Measurements from ENCODE around the gene DNAJC27. TPM values are rescaled to one million over a fixed set of nuclear protein-coding genes. Genes with fewer than 3 reads are reported as not detected.
"Not testable (repeated sequence)": the region's sequence is repeated elsewhere in the genome, so short reads cannot be mapped to it uniquely, and the experiment has no call there.

Gene DNAJC27
- total and polyA plus RNA-seq, 2 donors: 4.9 to 5.2 TPM

GRCh38 chr2:25000036-25000435 lies 28.3 kb upstream of the DNAJC27 start:
- Histone ChIP-seq H3K27ac (ENCODE audit: low read depth in 1 of 2, low read length in 1 of 2) (no peak overlapping the region), H3K9me3 (ENCODE audit: control insufficient read depth in 2 of 2, insufficient read depth in 1 of 2, low read length in 1 of 2) (no peaks in the 10 kb centered on the region), H3K36me3 (ENCODE audit: control insufficient read depth in 2 of 2, insufficient read depth in 2 of 2, low read length in 1 of 2) (no peaks in the 10 kb centered on the region), H3K27me3 (ENCODE audit: control insufficient read depth in 2 of 2, insufficient read depth in 1 of 2, low read length in 1 of 2) (no peaks in the 10 kb centered on the region), H3K4me1 (ENCODE audit: control insufficient read depth in 2 of 2, insufficient read depth in 2 of 2, low read length in 2 of 2) (no peaks in the 10 kb centered on the region), H3K4me3 (ENCODE audit: low read length in 2 of 2) (no peak overlapping the region)
- DNase-seq (ENCODE audit: low read depth in 6 of 9, low spot score in 9 of 9): no peak
- WGBS: 78% methylated on average over 4 of the region's 4 CpGs

- not testable (repeated sequence) for H3K4me3 ChIP-seq (ENCODE audit: low read length in 2 of 2); DNase-seq (ENCODE audit: low read depth in 6 of 9, low spot score in 9 of 9); H3K27me3 ChIP-seq (ENCODE audit: control insufficient read depth in 2 of 2, insufficient read depth in 1 of 2, low read length in 1 of 2); H3K36me3 ChIP-seq (ENCODE audit: control insufficient read depth in 2 of 2, insufficient read depth in 2 of 2, low read length in 1 of 2); H3K9me3 ChIP-seq (ENCODE audit: control insufficient read depth in 2 of 2, insufficient read depth in 1 of 2, low read length in 1 of 2); H3K27ac ChIP-seq (ENCODE audit: low read depth in 1 of 2, low read length in 1 of 2); H3K4me1 ChIP-seq (ENCODE audit: control insufficient read depth in 2 of 2, insufficient read depth in 2 of 2, low read length in 2 of 2)
- WGBS: 85% methylated on average over 8 of the region's 8 CpGs
Observed at GRCh38 chr2:24999097-24999496, 27.3 kb upstream of the DNAJC27 start.

- WGBS: 100% methylated on average over 1 of the region's 1 CpG
- Histone ChIP-seq H3K36me3 (ENCODE audit: control insufficient read depth in 2 of 2, insufficient read depth in 2 of 2, low read length in 1 of 2) (no peaks in the 10 kb centered on the region), H3K27ac (ENCODE audit: low read depth in 1 of 2, low read length in 1 of 2) (no peak overlapping the region), H3K4me3 (ENCODE audit: low read length in 2 of 2) (no peak overlapping the region), H3K27me3 (ENCODE audit: control insufficient read depth in 2 of 2, insufficient read depth in 1 of 2, low read length in 1 of 2) (no peaks in the 10 kb centered on the region), H3K4me1 (ENCODE audit: control insufficient read depth in 2 of 2, insufficient read depth in 2 of 2, low read length in 2 of 2) (no peaks in the 10 kb centered on the region), H3K9me3 (ENCODE audit: control insufficient read depth in 2 of 2, insufficient read depth in 1 of 2, low read length in 1 of 2) (peaks cover 0 to 6% of the 10 kb centered on the region in 2 donors)
- DNase-seq (ENCODE audit: low read depth in 6 of 9, low spot score in 9 of 9): no peak
Observed at GRCh38 chr2:24994146-24994724, 22.5 kb upstream of the DNAJC27 start.

- Histone ChIP-seq H3K9me3 (ENCODE audit: control insufficient read depth in 2 of 2, insufficient read depth in 1 of 2, low read length in 1 of 2) (peaks cover 0 to 6% of the 10 kb centered on the region in 2 donors), H3K4me3 (ENCODE audit: low read length in 2 of 2) (no peak overlapping the region), H3K27ac (ENCODE audit: low read depth in 1 of 2, low read length in 1 of 2) (no peak overlapping the region), H3K4me1 (ENCODE audit: control insufficient read depth in 2 of 2, insufficient read depth in 2 of 2, low read length in 2 of 2) (no peaks in the 10 kb centered on the region), H3K36me3 (ENCODE audit: control insufficient read depth in 2 of 2, insufficient read depth in 2 of 2, low read length in 1 of 2) (no peaks in the 10 kb centered on the region), H3K27me3 (ENCODE audit: control insufficient read depth in 2 of 2, insufficient read depth in 1 of 2, low read length in 1 of 2) (no peaks in the 10 kb centered on the region)
- DNase-seq (ENCODE audit: low read depth in 6 of 9, low spot score in 9 of 9): no peak
- 51% methylated on average over 6 of the region's 6 CpGs for WGBS
Observed at GRCh38 chr2:24993406-24994145, 21.8 kb upstream of the DNAJC27 start.

- Histone ChIP-seq H3K4me3 (ENCODE audit: low read length in 2 of 2) (no peak overlapping the region), H3K27ac (ENCODE audit: low read depth in 1 of 2, low read length in 1 of 2) (no peak overlapping the region), H3K27me3 (ENCODE audit: control insufficient read depth in 2 of 2, insufficient read depth in 1 of 2, low read length in 1 of 2) (no peaks in the 10 kb centered on the region), H3K9me3 (ENCODE audit: control insufficient read depth in 2 of 2, insufficient read depth in 1 of 2, low read length in 1 of 2) (peaks cover 0 to 6% of the 10 kb centered on the region in 2 donors), H3K36me3 (ENCODE audit: control insufficient read depth in 2 of 2, insufficient read depth in 2 of 2, low read length in 1 of 2) (no peaks in the 10 kb centered on the region), H3K4me1 (ENCODE audit: control insufficient read depth in 2 of 2, insufficient read depth in 2 of 2, low read length in 2 of 2) (peaks cover 0 to 4% of the 10 kb centered on the region in 2 donors)
- WGBS: 54% methylated on average over 3 of the region's 3 CpGs
- DNase-seq (ENCODE audit: low read depth in 6 of 9, low spot score in 9 of 9): no peak
Observed at GRCh38 chr2:24986372-24986771, 14.6 kb upstream of the DNAJC27 start.

GRCh38 chr2:24985511-24985910 lies 13.8 kb upstream of the DNAJC27 start:
- Histone ChIP-seq H3K9me3 (ENCODE audit: control insufficient read depth in 2 of 2, insufficient read depth in 1 of 2, low read length in 1 of 2) (no peaks in the 10 kb centered on the region), H3K27ac (ENCODE audit: low read depth in 1 of 2, low read length in 1 of 2) (no peak overlapping the region), H3K4me1 (ENCODE audit: control insufficient read depth in 2 of 2, insufficient read depth in 2 of 2, low read length in 2 of 2) (peaks cover 0 to 4% of the 10 kb centered on the region in 2 donors), H3K4me3 (ENCODE audit: low read length in 2 of 2) (no peak overlapping the region), H3K27me3 (ENCODE audit: control insufficient read depth in 2 of 2, insufficient read depth in 1 of 2, low read length in 1 of 2) (no peaks in the 10 kb centered on the region), H3K36me3 (ENCODE audit: control insufficient read depth in 2 of 2, insufficient read depth in 2 of 2, low read length in 1 of 2) (no peaks in the 10 kb centered on the region)
- no peak for DNase-seq (ENCODE audit: low read depth in 6 of 9, low spot score in 9 of 9)
- WGBS: 96% methylated on average over 8 of the region's 8 CpGs

GRCh38 chr2:24984912-24985311 lies 13.2 kb upstream of the DNAJC27 start:
- Histone ChIP-seq H3K4me3 (ENCODE audit: low read length in 2 of 2) (no peak overlapping the region), H3K27ac (ENCODE audit: low read depth in 1 of 2, low read length in 1 of 2) (no peak overlapping the region), H3K4me1 (ENCODE audit: control insufficient read depth in 2 of 2, insufficient read depth in 2 of 2, low read length in 2 of 2) (peaks cover 0 to 4% of the 10 kb centered on the region in 2 donors), H3K9me3 (ENCODE audit: control insufficient read depth in 2 of 2, insufficient read depth in 1 of 2, low read length in 1 of 2) (no peaks in the 10 kb centered on the region), H3K27me3 (ENCODE audit: control insufficient read depth in 2 of 2, insufficient read depth in 1 of 2, low read length in 1 of 2) (no peaks in the 10 kb centered on the region), H3K36me3 (ENCODE audit: control insufficient read depth in 2 of 2, insufficient read depth in 2 of 2, low read length in 1 of 2) (no peaks in the 10 kb centered on the region)
- DNase-seq (ENCODE audit: low read depth in 6 of 9, low spot score in 9 of 9): peak in 4 of 9 donors; percentile 23 to 65 (median 29)
- WGBS: 16% methylated on average over 8 of the region's 8 CpGs

- no peaks in the 10 kb centered on the region for H3K36me3 ChIP-seq (ENCODE audit: control insufficient read depth in 2 of 2, insufficient read depth in 2 of 2, low read length in 1 of 2)
- no peaks in the 10 kb centered on the region for H3K9me3 ChIP-seq (ENCODE audit: control insufficient read depth in 2 of 2, insufficient read depth in 1 of 2, low read length in 1 of 2)
- H3K27me3 ChIP-seq (ENCODE audit: control insufficient read depth in 2 of 2, insufficient read depth in 1 of 2, low read length in 1 of 2): no peaks in the 10 kb centered on the region
- H3K27ac ChIP-seq (ENCODE audit: low read depth in 1 of 2, low read length in 1 of 2): no peak overlapping the region
- no peak overlapping the region for H3K4me3 ChIP-seq (ENCODE audit: low read length in 2 of 2)
- no peak for DNase-seq (ENCODE audit: low read depth in 6 of 9, low spot score in 9 of 9)
- H3K4me1 ChIP-seq (ENCODE audit: control insufficient read depth in 2 of 2, insufficient read depth in 2 of 2, low read length in 2 of 2): peaks cover 0 to 4% of the 10 kb centered on the region in 2 donors
- WGBS: 90% methylated on average over 3 of the region's 3 CpGs
Observed at GRCh38 chr2:24981411-24982136, 9.8 kb upstream of the DNAJC27 start.

- H3K27me3 ChIP-seq (ENCODE audit: control insufficient read depth in 2 of 2, insufficient read depth in 1 of 2, low read length in 1 of 2): no peaks in the 10 kb centered on the region
- H3K36me3 ChIP-seq (ENCODE audit: control insufficient read depth in 2 of 2, insufficient read depth in 2 of 2, low read length in 1 of 2): no peaks in the 10 kb centered on the region
- no peak overlapping the region for H3K27ac ChIP-seq (ENCODE audit: low read depth in 1 of 2, low read length in 1 of 2)
- no peaks in the 10 kb centered on the region for H3K4me1 ChIP-seq (ENCODE audit: control insufficient read depth in 2 of 2, insufficient read depth in 2 of 2, low read length in 2 of 2)
- 100% methylated on average over 1 of the region's 1 CpG for WGBS
- H3K9me3 ChIP-seq (ENCODE audit: control insufficient read depth in 2 of 2, insufficient read depth in 1 of 2, low read length in 1 of 2): no peaks in the 10 kb centered on the region
- DNase-seq (ENCODE audit: low read depth in 6 of 9, low spot score in 9 of 9): no peak
- no peak overlapping the region for H3K4me3 ChIP-seq (ENCODE audit: low read length in 2 of 2)
Observed at GRCh38 chr2:24978661-24979060, 6.9 kb upstream of the DNAJC27 start.
